NCI-H2029 (cell line): ENCODE results near the gene POLG2.
"Not testable (repeated sequence)": the region's sequence is repeated elsewhere in the genome, so short reads cannot be mapped to it uniquely, and the experiment has no call there.

Experiments
- DNase-seq: peaks from one replicate; lab custom pipeline; 2025; lab: John Stamatoyannopoulos, UW

POLG2 gene

DNA sequence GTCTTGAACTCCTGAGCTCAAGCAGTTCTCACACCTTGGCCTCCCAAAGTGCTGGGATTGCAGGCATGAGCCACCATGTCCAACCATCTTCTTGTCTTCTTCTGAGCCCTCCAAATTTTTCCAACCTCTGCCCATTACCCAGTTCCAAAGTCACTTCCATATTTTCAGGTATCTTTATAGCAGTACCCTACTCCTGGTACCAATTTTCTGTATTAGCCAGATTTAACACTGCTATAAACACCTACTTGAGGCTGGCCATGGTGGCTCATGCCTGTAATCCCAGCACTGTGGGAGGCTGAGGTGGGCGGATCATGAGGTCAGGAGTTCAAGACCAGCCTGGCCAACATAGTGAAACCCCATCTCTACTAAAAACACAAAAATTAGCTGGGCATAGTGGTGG is 57.3 kb downstream of the POLG2 start:
- not testable (repeated sequence) for DNase-seq

DNA sequence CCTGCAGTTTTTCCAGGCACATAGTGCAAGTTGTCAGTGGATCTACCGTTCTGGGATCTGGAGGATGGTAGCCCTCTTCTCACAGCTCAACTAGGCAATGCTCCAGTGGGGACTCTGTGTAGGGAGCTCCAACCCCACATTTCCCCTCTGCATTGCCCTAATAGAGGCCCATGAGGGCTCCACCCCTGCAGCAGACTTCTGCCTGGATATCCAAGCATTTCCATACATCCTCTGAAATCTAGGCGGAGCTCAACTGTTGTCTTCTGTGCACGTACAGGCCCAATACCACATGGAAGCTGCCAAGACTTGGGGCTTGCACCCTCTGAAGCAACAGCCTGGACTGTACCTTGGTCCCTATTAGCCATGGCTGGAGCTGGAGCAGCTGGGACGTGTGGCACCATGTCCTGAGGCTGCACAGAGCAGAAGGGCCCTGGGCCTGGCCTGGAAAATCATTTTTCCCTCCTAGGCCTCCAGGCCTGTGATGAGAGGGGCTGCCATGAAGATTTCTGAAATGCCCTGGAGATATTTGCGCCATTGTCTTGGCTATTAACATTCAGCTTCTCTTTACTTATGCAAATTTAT is 58.8 kb downstream of the POLG2 start:
- no peak for DNase-seq

DNA sequence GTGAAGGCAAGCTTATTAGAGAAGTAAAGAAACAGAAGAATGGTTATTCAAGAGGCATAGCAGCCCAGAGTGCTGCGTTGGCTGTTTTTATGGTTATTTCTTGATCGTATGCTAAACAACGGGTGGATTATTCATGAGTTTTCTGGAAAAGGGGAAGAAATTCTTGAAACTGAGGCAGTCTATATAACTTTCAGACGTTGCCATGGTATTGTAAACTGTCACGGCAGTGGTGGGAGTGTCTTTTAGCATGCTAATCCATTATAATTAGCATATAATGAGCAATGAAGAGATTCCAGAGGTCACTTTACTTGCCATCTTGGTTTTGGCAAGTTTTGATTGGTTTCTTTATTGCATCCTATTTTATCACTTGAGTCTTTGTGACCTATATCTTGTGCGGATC is 65.3 kb downstream of the POLG2 start:
- no peak for DNase-seq

DNA sequence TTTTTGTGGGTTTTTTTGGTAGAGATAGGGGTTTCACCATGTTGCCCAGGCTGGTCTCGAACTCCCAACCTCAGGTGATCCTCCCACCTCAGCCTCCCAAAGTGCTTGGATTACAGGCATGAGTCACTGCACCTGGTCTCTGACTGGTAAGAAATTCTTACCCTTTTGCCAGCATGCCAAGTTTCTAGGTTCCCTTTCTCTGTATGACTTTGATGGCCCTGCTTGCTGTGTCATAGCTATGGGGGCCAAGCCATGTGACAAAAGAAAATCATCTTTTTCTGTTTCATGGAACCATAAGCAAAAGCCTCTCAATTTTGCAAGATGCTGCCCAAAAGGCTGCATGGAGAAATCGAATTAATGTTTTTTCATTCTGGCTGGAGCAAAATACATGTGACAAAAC is 66.8 kb downstream of the POLG2 start:
- not testable (repeated sequence) for DNase-seq

DNA sequence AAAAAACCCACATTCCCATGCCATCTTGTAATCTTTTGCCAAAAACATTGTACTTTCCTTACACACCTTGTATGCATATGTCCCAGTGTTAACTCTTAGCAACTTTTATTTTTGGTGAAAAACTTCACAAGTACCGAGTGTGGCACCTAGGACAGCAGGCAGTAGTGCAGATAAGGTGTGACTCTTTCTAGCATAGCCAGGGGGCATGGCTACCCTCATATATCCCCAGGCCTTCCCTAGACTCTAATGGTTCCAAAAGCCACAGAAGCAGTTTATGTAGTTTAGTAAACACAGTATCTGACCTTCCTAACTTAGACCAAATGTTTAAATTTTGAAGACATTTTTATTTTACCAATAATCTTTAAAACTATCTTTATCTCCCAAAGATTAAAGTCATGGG is 68.4 kb downstream of the POLG2 start:
- no peak for DNase-seq
